ENCODE data around the gene DNAJC1.
A peak's percentile ranks its signal among the peaks of the same experiment; 100 is the strongest.

DNA sequence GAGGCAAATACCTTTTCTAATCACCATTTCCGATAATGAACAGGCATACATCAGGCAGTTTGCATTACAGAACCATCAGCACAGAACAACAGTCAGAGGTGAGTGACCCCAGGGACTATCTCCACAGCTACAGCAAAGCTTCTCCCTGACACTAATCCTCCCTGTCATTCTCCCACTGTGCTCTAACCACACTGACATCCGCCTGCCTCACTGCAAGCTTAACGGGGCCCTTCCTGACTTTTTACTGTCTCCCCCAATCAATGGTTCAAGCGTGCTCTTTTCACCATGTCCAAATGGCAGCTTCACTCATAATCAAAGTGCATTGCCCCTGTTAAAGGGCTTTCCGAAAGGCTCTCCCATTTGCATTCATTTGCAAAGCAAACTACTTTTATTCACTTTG is 196.3 kb downstream of the DNAJC1 start:
- no peak for TF ChIP-seq ZNF138 (CRISPR knock-in tag; conservative IDR thresholded peaks at IDR 0.05)
- TF ChIP-seq, protein P1, sequence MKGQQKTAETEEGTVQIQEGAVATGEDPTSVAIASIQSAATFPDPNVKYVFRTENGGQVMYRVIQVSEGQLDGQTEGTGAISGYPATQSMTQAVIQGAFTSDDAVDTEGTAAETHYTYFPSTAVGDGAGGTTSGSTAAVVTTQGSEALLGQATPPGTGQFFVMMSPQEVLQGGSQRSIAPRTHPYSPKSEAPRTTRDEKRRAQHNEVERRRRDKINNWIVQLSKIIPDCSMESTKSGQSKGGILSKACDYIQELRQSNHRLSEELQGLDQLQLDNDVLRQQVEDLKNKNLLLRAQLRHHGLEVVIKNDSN (CRISPR knock-in tag; IDR thresholded peaks at IDR 0.05): no peak
- TF ChIP-seq, protein P2, sequence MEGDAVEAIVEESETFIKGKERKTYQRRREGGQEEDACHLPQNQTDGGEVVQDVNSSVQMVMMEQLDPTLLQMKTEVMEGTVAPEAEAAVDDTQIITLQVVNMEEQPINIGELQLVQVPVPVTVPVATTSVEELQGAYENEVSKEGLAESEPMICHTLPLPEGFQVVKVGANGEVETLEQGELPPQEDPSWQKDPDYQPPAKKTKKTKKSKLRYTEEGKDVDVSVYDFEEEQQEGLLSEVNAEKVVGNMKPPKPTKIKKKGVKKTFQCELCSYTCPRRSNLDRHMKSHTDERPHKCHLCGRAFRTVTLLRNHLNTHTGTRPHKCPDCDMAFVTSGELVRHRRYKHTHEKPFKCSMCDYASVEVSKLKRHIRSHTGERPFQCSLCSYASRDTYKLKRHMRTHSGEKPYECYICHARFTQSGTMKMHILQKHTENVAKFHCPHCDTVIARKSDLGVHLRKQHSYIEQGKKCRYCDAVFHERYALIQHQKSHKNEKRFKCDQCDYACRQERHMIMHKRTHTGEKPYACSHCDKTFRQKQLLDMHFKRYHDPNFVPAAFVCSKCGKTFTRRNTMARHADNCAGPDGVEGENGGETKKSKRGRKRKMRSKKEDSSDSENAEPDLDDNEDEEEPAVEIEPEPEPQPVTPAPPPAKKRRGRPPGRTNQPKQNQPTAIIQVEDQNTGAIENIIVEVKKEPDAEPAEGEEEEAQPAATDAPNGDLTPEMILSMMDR (IDR thresholded peaks at IDR 0.05): no peak
- no peak for TF ChIP-seq CBFB (CRISPR knock-in tag; IDR thresholded peaks at IDR 0.05; ENCODE audit: low read depth)
- 0 out of 2 replicates have a peak, but pooled peaks have one; percentile 14 for TF ChIP-seq NFE2L1 (CRISPR knock-in tag; IDR thresholded peaks at IDR 0.05)
- no peak for TF ChIP-seq SOX15 (CRISPR knock-in tag; IDR thresholded peaks at IDR 0.05)
- peak; percentile 35; the same call in 1 of the 2 replicates for TF ChIP-seq SP1 (CRISPR knock-in tag; conservative IDR thresholded peaks at IDR 0.05)
- no peak for TF ChIP-seq JUN (CRISPR knock-in tag; IDR thresholded peaks at IDR 0.05)
- TF ChIP-seq, protein P3, sequence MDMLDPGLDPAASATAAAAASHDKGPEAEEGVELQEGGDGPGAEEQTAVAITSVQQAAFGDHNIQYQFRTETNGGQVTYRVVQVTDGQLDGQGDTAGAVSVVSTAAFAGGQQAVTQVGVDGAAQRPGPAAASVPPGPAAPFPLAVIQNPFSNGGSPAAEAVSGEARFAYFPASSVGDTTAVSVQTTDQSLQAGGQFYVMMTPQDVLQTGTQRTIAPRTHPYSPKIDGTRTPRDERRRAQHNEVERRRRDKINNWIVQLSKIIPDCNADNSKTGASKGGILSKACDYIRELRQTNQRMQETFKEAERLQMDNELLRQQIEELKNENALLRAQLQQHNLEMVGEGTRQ (CRISPR knock-in tag; IDR thresholded peaks at IDR 0.05): no peak
- TF ChIP-seq, protein P4, sequence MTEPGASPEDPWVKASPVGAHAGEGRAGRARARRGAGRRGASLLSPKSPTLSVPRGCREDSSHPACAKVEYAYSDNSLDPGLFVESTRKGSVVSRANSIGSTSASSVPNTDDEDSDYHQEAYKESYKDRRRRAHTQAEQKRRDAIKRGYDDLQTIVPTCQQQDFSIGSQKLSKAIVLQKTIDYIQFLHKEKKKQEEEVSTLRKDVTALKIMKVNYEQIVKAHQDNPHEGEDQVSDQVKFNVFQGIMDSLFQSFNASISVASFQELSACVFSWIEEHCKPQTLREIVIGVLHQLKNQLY (CRISPR knock-in tag; IDR thresholded peaks at IDR 0.05): no peak
- TF ChIP-seq, protein P5, sequence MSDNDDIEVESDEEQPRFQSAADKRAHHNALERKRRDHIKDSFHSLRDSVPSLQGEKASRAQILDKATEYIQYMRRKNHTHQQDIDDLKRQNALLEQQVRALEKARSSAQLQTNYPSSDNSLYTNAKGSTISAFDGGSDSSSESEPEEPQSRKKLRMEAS (CRISPR knock-in tag; IDR thresholded peaks at IDR 0.05): no peak
- TF ChIP-seq NR3C1 (CRISPR knock-in tag; conservative IDR thresholded peaks at IDR 0.05; ENCODE audit: low read depth): no peak
- TF ChIP-seq ZNF263 (CRISPR knock-in tag; IDR thresholded peaks at IDR 0.05; ENCODE audit: low read depth): no peak

All from WTC11 (cell line).